A172 (cell line): ENCODE measurements around the gene CLRN2. TPM values are rescaled to one million over a fixed set of nuclear protein-coding genes. Genes with fewer than 3 reads are reported as not detected.

ENCODE experiments used
- DNase-seq: peaks from one replicate; pipeline ENCODE4 v3.0.0-alpha.2; 2015; ENCODE audit warnings: low spot score
- total RNA-seq: library from RNA; depleted of rRNA; stranded (reverse); fragments of >200 nt; shearing (Covaris generic); gene quantifications from 2 replicates; pipeline ENCODE4 v1.2.3, GENCODE V29; 2014; rRNA removed

The CLRN2 gene
- total RNA-seq = not detected in 2 replicates

- no peak for DNase-seq
Measured at GRCh38 chr4:17514865-17515264, at the start of gene CLRN2. Gene CLRN2, plus strand, starts transcription at chr4:17515165. Its CDS starts 102 bp downstream, at chr4:17515267.

GRCh38 chr4:17468619-17469221 is 46.2 kb upstream of the CLRN2 start:
- DNase-seq = peak; percentile 23

- no peak for DNase-seq
Measured at GRCh38 chr4:17469931-17470674, 44.9 kb upstream of the CLRN2 start.

GRCh38 chr4:17475481-17475880 is 39.5 kb upstream of the CLRN2 start:
- DNase-seq = no peak

- no peak for DNase-seq
Measured at GRCh38 chr4:17476853-17477252, 38.1 kb upstream of the CLRN2 start.

GRCh38 chr4:17477774-17478472 is 37.0 kb upstream of the CLRN2 start:
- DNase-seq = no peak

GRCh38 chr4:17480210-17480927 is 34.6 kb upstream of the CLRN2 start:
- no peak for DNase-seq

GRCh38 chr4:17480955-17481354 is 34.0 kb upstream of the CLRN2 start:
- no peak for DNase-seq

- no peak for DNase-seq
Measured at GRCh38 chr4:17482716-17483115, 32.2 kb upstream of the CLRN2 start.

- DNase-seq = no peak
Measured at GRCh38 chr4:17489123-17489522, 25.8 kb upstream of the CLRN2 start.

- no peak for DNase-seq
Measured at GRCh38 chr4:17489721-17490120, 25.2 kb upstream of the CLRN2 start.

GRCh38 chr4:17490575-17491059 is 24.3 kb upstream of the CLRN2 start:
- DNase-seq = no peak

- DNase-seq = no peak
Measured at GRCh38 chr4:17491196-17491595, 23.8 kb upstream of the CLRN2 start.

- DNase-seq = no peak
Measured at GRCh38 chr4:17492058-17492741, 22.8 kb upstream of the CLRN2 start.

GRCh38 chr4:17492876-17493275 is 22.1 kb upstream of the CLRN2 start:
- DNase-seq = no peak

GRCh38 chr4:17493619-17494018 is 21.3 kb upstream of the CLRN2 start:
- no peak for DNase-seq

- peak; percentile 93 for DNase-seq
Measured at GRCh38 chr4:17494258-17495190, 20.4 kb upstream of the CLRN2 start.

- no peak for DNase-seq
Measured at GRCh38 chr4:17497890-17498523, 17.0 kb upstream of the CLRN2 start.

- no peak for DNase-seq
Measured at GRCh38 chr4:17500574-17500973, 14.4 kb upstream of the CLRN2 start.

GRCh38 chr4:17502756-17503155 is 12.2 kb upstream of the CLRN2 start:
- peak; percentile 16 for DNase-seq
